ENCODE data around the gene ITGB5.

GRCh38 chr3:124796477-124796876 is 90.7 kb downstream of the ITGB5 start:
- TF ChIP-seq CTCF (IDR thresholded peaks at IDR 0.05) (no peak), POLR2A (IDR thresholded peaks at IDR 0.05) (no peak), POLR2AphosphoS5 (IDR thresholded peaks at IDR 0.05; ENCODE audit: insufficient read depth in 1 of 2, low read depth in 1 of 2) (no peak)
